Naive B cell (primary cell): ENCODE results near the gene ZNF280A. TPM values are rescaled to one million over a fixed set of nuclear protein-coding genes. Genes with fewer than 3 reads are reported as not detected.

Experiments used
- ATAC-seq, 2 donors: fragments of 150-1000 bp; cut with Tn5 transposase; 2 replicates each; pipeline ENCODE4 v1.10.0; 2021; ENCODE audit warnings: low read depth in 2 of 2, mild to moderate bottlenecking in 2 of 2, moderate library complexity in 2 of 2
- DNase-seq: peaks from one replicate; pipeline ENCODE4 v3.0.0; 2022
- H3K27ac Mint-ChIP-seq, 6 donors: one replicate each; pipeline ENCODE4 v1.8.0; 2020 to 2022; ENCODE audit warnings: mild to moderate bottlenecking in 6 of 6, mixed read lengths in 6 of 6, moderate library complexity in 5 of 6, inconsistent platforms in 2 of 6
- H3K27me3 Mint-ChIP-seq, 3 donors: one replicate each; pipeline ENCODE4 v1.8.0; 2021 to 2022; ENCODE audit warnings: mixed read lengths in 3 of 3, mild to moderate bottlenecking in 1 of 3
- H3K36me3 Mint-ChIP-seq, 2 donors: one replicate each; pipeline ENCODE4 v1.8.0; 2020 to 2022; ENCODE audit warnings: mixed read lengths in 2 of 2, inconsistent platforms in 1 of 2, mild to moderate bottlenecking in 1 of 2
- H3K4me1 Mint-ChIP-seq, 3 donors: one replicate each; pipeline ENCODE4 v1.8.0; 2020 to 2022; ENCODE audit warnings: mixed read lengths in 3 of 3, inconsistent platforms in 1 of 3, mild to moderate bottlenecking in 1 of 3, moderate library complexity in 1 of 3
- H3K4me3 Mint-ChIP-seq, 8 donors: one replicate each; pipeline ENCODE4 v1.8.0; 2020 to 2022; ENCODE audit warnings: mild to moderate bottlenecking in 8 of 8, mixed read lengths in 8 of 8, moderate library complexity in 8 of 8, inconsistent platforms in 2 of 8
- H3K9me3 Mint-ChIP-seq, 7 donors: one replicate each; pipeline ENCODE4 v1.8.0; 2020 to 2022; ENCODE audit warnings: mixed read lengths in 7 of 7, mild to moderate bottlenecking in 5 of 7, inconsistent platforms in 2 of 7, moderate library complexity in 1 of 7
- polyA plus RNA-seq, 6 donors: library from polyadenylated mRNA; unstranded; fragments of 300-500 nt; fragmentation: Illumina TruSeq; gene quantifications; one replicate each; pipeline ENCODE4 v1.2.3, GENCODE V29; 2021; ENCODE audit warnings: low read depth in 6 of 6

The ZNF280A gene
- polyA plus RNA-seq, 6 donors from 2014 or later = not detected

GRCh38 chr22:22467112-22467511 lies 53.0 kb downstream of the ZNF280A start:
- Mint-ChIP-seq H3K4me3 (no peak overlapping the region), H3K27ac (no peak overlapping the region), H3K9me3 (peaks cover 0 to 32% (median 27%) of the 10 kb centered on the region in 7 donors), H3K27me3 (peaks cover 0 to 5% (median 4%) of the 10 kb centered on the region in 3 donors), H3K4me1 (peaks cover 14 to 18% (median 16%) of the 10 kb centered on the region in 3 donors), H3K36me3 (peaks cover 5 to 13% of the 10 kb centered on the region in 2 donors)
- DNase-seq (no peak), ATAC-seq (no peak)

- Mint-ChIP-seq H3K4me3 (no peak overlapping the region), H3K9me3 (peaks cover 0 to 35% (median 29%) of the 10 kb centered on the region in 7 donors), H3K27me3 (peaks cover 0 to 5% (median 4%) of the 10 kb centered on the region in 3 donors), H3K36me3 (peaks cover 5 to 13% of the 10 kb centered on the region in 2 donors), H3K4me1 (peaks cover 15 to 19% (median 16%) of the 10 kb centered on the region in 3 donors), H3K27ac (no peak overlapping the region)
- DNase-seq (no peak), ATAC-seq (no peak)
These were observed 54.3 kb downstream of the ZNF280A start for GRCh38 chr22:22465782-22466181.

DNA sequence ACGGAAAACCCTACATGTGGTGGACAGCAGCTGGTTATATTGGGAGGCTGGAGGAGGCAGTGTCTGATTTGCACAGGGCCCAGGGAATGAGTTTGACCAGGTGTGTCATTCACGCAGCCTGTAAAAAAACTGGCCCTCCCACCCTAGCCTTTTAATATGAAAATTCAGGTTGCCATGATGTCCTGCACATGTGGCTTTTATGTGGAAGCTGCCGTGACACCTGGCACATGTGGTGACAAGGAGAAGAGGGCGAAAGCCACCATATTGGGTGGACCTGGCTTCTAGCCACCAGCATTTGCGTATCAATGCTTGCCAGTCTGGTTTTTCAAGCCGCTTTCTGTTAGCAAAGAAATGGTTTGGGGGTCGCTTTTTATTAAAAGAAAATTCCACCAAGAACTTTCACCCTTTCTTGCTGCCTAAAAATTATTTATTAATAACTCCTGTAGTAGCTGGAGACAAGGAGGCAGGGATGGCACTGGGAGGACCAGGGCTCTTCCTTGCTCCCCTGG lies 54.9 kb downstream of the ZNF280A start:
- Mint-ChIP-seq H3K27ac (no peak overlapping the region), H3K27me3 (peaks cover 0 to 5% (median 4%) of the 10 kb centered on the region in 3 donors), H3K4me3 (no peak overlapping the region), H3K4me1 (peaks cover 15 to 19% (median 16%) of the 10 kb centered on the region in 3 donors), H3K9me3 (peaks cover 0 to 39% (median 34%) of the 10 kb centered on the region in 7 donors), H3K36me3 (peaks cover 5 to 13% of the 10 kb centered on the region in 2 donors)
- no peak for ATAC-seq
- DNase-seq = no peak

DNA sequence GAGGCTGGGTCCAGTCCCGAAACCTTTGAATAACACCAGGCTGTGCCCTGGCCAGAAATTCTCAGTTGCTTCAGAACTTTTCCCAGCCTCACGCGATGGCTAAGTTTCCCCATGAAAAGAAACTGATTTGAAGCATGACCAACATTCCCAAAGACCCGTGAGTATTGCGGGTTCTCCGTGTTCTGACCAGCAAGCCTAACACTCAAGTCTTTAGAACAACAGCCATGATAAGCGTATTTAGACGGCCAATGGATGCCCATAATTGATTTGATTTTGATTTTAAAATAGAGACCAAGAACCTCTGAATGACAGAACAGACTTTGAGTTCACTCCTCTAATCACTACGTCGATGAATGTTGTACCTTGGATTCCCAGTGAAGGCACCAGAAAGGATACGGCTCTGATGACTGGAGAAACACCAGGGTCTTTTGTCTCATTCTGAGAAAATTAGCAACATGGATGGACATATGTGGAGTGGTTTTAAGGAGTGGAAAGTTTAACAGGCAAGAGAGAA lies 55.5 kb downstream of the ZNF280A start:
- DNase-seq (no peak), ATAC-seq (no peak)
- no peak overlapping the region for H3K4me3 Mint-ChIP-seq
- H3K36me3 Mint-ChIP-seq = peaks cover 1 to 10% of the 10 kb centered on the region in 2 donors
- peaks cover 0 to 5% (median under 1%) of the 10 kb centered on the region in 3 donors for H3K27me3 Mint-ChIP-seq
- peaks cover 15 to 19% (median 16%) of the 10 kb centered on the region in 3 donors for H3K4me1 Mint-ChIP-seq
- peak overlapping the region in 1 of 6 donors; percentile 45 for H3K27ac Mint-ChIP-seq
- H3K9me3 Mint-ChIP-seq = peaks cover 4 to 39% (median 35%) of the 10 kb centered on the region in 7 donors

GRCh38 chr22:22463855-22464540 lies 56.1 kb downstream of the ZNF280A start:
- peaks cover 0 to 5% (median 0%) of the 10 kb centered on the region in 3 donors for H3K27me3 Mint-ChIP-seq
- H3K27ac Mint-ChIP-seq = peak overlapping the region in 4 of 6 donors; percentile 45 to 84 (median 80)
- peaks cover 0 to 10% of the 10 kb centered on the region in 2 donors for H3K36me3 Mint-ChIP-seq

More at GRCh38 chr22:22463855-22464540, 56.1 kb downstream of the ZNF280A start:
- Mint-ChIP-seq H3K4me3 (peak overlapping the region in 2 of 8 donors; percentile 45 to 71), H3K4me1 (peaks cover 15 to 19% (median 16%) of the 10 kb centered on the region in 3 donors), H3K9me3 (peaks cover 8 to 39% (median 34%) of the 10 kb centered on the region in 7 donors)
- peak; percentile 68 for DNase-seq
- ATAC-seq = peak; percentile 82 to 88

Other genes with a start within 250 kb of the ZNF280A start
- gene ZNF280B, start 11.5 kb downstream of the ZNF280A start, polyA plus RNA-seq = 1 to 10 TPM; 2.4 to 4.1 (median 3.2) TPM
- gene PRAME, start 39.0 kb upstream of the ZNF280A start, polyA plus RNA-seq = not detected
- not detected for gene GGTLC2, start 124.3 kb upstream of the ZNF280A start, polyA plus RNA-seq